SK-N-SH treated with all-trans-retinoic acid at 6 μM for 48 hours (cell line): ENCODE measurements around the gene CHMP3.

Experiments used
- ATAC-seq: fragments of 200-7000 bp; cut with Tn5 transposase; 3 replicates; pipeline ENCODE4 v1.9.1; 2020; ENCODE audit warnings: mild to moderate bottlenecking, moderate library complexity
- ARNTL ChIP-seq: fragments of 450-650 bp; formaldehyde crosslinking; IDR thresholded peaks from 2 replicates; pipeline ENCODE4 v1.5.0; 2020; ENCODE audit warnings: low read depth, mild to moderate bottlenecking, moderate library complexity, borderline replicate concordance
- BACH2 ChIP-seq: fragments of 250-450 bp; sonication (Bioruptor Pico); IDR thresholded peaks from 2 replicates; pipeline ENCODE4 v1.9.0; 2021; ENCODE audit warnings: mild to moderate bottlenecking, borderline replicate concordance
- CSDC2 ChIP-seq: fragments of 250-450 bp; sonication (Bioruptor Pico); IDR thresholded peaks from 2 replicates; pipeline ENCODE4 v1.5.0; 2020; ENCODE audit warnings: mild to moderate bottlenecking, moderate library complexity
- ESRRG ChIP-seq: fragments of 250-450 bp; sonication (Bioruptor Pico); IDR thresholded peaks from 2 replicates; pipeline ENCODE4 v1.6.1; 2021; ENCODE audit warnings: mild to moderate bottlenecking
- GLIS3 ChIP-seq: fragments of 250-450 bp; sonication (Bioruptor Pico); IDR thresholded peaks from 2 replicates; pipeline ENCODE4 v1.5.0; 2020; ENCODE audit warnings: mild to moderate bottlenecking, moderate library complexity
- ISL1 ChIP-seq: fragments of 250-450 bp; sonication (Bioruptor Pico); IDR thresholded peaks from 2 replicates; pipeline ENCODE4 v2.1.2; 2022; ENCODE audit warnings: mild to moderate bottlenecking, moderate library complexity
- OSR1 ChIP-seq: fragments of 250-450 bp; sonication (Bioruptor Pico); IDR thresholded peaks from 2 replicates; pipeline ENCODE4 v1.8.0; 2022; ENCODE audit warnings: moderate library complexity, mild to moderate bottlenecking, inconsistent platforms
- PATZ1 ChIP-seq: fragments of 250-450 bp; sonication (Bioruptor Pico); IDR thresholded peaks from 2 replicates; pipeline ENCODE4 v1.8.0; 2020; ENCODE audit warnings: mild to moderate bottlenecking, moderate library complexity, borderline replicate concordance
- PPARA ChIP-seq: fragments of 250-450 bp; sonication (Bioruptor Pico); IDR thresholded peaks from 2 replicates; pipeline ENCODE4 v1.5.0; 2020; ENCODE audit warnings: mild to moderate bottlenecking, borderline replicate concordance
- RARB ChIP-seq: fragments of 250-450 bp; sonication (Bioruptor Pico); IDR thresholded peaks from 2 replicates; pipeline ENCODE4 v1.8.0; 2021; ENCODE audit warnings: mild to moderate bottlenecking, moderate library complexity
- SNAI2 ChIP-seq: fragments of 250-450 bp; sonication (Bioruptor Pico); IDR thresholded peaks from 2 replicates; pipeline ENCODE4 v1.5.0; 2020; ENCODE audit warnings: mild to moderate bottlenecking, moderate library complexity
- TCF4 ChIP-seq: fragments of 250-450 bp; sonication (Bioruptor Pico); IDR thresholded peaks from 2 replicates; pipeline ENCODE4 v1.8.0; 2021; ENCODE audit warnings: mild to moderate bottlenecking, moderate library complexity, borderline replicate concordance
- TOX ChIP-seq: fragments of 250-450 bp; sonication (Bioruptor Pico); IDR thresholded peaks from 2 replicates; pipeline ENCODE4 v1.8.0; 2021; ENCODE audit warnings: mild to moderate bottlenecking, moderate library complexity, borderline replicate concordance
- ZC3H10 ChIP-seq: fragments of 250-450 bp; sonication (Bioruptor Pico); IDR thresholded peaks from 2 replicates; pipeline ENCODE4 v1.5.1; 2021; ENCODE audit warnings: mild to moderate bottlenecking, moderate library complexity
- ZFP3 ChIP-seq: fragments of 250-450 bp; sonication (Bioruptor Pico); IDR thresholded peaks from 2 replicates; pipeline ENCODE4 v1.5.0; 2020; ENCODE audit warnings: mild to moderate bottlenecking, moderate library complexity
- ZFP30 ChIP-seq: fragments of 450-650 bp; formaldehyde crosslinking; IDR thresholded peaks from 2 replicates; pipeline ENCODE4 v1.5.0; 2022; ENCODE audit warnings: mild to moderate bottlenecking, moderate library complexity
- ZNF565 ChIP-seq: fragments of 450-650 bp; formaldehyde crosslinking; conservative IDR thresholded peaks from 2 replicates; pipeline ENCODE4 v1.5.0; 2020; ENCODE audit warnings: low read depth, mild to moderate bottlenecking, moderate library complexity
- ZNF70 ChIP-seq: fragments of 450-650 bp; formaldehyde crosslinking; IDR thresholded peaks from 2 replicates; pipeline ENCODE4 v1.5.0; 2020; ENCODE audit warnings: mild to moderate bottlenecking, moderate library complexity
- ZNF8 ChIP-seq: fragments of 450-650 bp; formaldehyde crosslinking; IDR thresholded peaks from 2 replicates; pipeline ENCODE4 v1.5.0; 2020; ENCODE audit warnings: mild to moderate bottlenecking, moderate library complexity
- TF ChIP-seq, protein P1 (sequence below): fragments of 250-450 bp; sonication (Bioruptor Pico); IDR thresholded peaks from 2 replicates; pipeline ENCODE4 v1.5.1; 2020; ENCODE audit warnings: low read depth, mild to moderate bottlenecking, moderate library complexity
- TF ChIP-seq, protein P2 (sequence below): fragments of 250-450 bp; sonication (Bioruptor Pico); IDR thresholded peaks from 2 replicates; pipeline ENCODE4 v1.8.0; 2021; ENCODE audit warnings: low read depth, mild to moderate bottlenecking, moderate library complexity, borderline replicate concordance

The CHMP3 gene

DNA sequence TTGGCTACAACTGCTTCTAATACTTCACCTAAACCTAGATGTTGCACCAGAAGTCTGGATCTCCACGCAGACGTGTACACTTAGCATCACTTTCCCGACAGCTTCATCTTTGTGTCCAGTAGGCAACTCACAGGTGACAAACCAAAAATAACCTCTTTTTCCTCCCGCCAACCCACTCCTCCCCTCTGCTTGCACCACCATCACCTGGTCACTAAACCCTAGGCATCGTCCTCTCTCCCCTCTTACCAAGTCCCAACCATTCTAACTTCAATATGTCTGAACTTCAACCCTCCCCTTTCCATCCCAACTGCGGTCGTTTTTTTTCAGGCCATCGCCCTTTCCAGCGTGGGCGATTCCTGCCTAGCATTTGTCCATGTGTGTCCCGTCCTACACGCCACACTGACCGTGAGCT is 413 bp upstream of the CHMP3 start (continued):
- TF ChIP-seq, protein P1, sequence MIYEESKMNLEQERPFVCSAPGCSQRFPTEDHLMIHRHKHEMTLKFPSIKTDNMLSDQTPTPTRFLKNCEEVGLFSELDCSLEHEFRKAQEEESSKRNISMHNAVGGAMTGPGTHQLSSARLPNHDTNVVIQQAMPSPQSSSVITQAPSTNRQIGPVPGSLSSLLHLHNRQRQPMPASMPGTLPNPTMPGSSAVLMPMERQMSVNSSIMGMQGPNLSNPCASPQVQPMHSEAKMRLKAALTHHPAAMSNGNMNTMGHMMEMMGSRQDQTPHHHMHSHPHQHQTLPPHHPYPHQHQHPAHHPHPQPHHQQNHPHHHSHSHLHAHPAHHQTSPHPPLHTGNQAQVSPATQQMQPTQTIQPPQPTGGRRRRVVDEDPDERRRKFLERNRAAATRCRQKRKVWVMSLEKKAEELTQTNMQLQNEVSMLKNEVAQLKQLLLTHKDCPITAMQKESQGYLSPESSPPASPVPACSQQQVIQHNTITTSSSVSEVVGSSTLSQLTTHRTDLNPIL (CRISPR knock-in tag), result no peak

DNA sequence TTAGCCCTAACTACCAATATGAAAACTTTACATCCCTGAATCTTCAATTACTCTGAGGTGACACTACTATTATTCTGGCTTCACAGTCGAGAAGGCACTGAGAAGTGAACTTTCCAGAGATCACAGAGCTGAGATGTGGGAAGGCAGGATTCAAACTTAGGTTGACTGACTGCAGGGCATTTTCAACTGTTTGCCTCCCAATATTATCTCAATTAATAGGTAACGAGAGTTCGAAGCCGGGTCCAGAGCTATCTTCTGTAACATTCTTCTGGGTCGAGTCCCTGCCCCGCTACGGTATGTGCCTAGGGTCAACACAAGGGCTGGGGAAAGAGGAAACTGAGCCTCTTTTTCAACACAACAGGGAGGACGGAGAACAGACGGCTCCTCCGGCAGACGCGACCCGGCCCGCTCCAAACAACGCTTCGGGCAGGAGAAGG is 740 bp downstream of the CHMP3 start:
- peak; percentile 48 for ATAC-seq
- no peak for TF ChIP-seq ZFP30 (CRISPR knock-in tag)
- no peak for TF ChIP-seq TCF4 (CRISPR knock-in tag)
- no peak for TF ChIP-seq ARNTL
- no peak for TF ChIP-seq ZC3H10 (CRISPR knock-in tag)
- no peak for TF ChIP-seq ZNF8 (CRISPR knock-in tag)
- TF ChIP-seq, protein P2, sequence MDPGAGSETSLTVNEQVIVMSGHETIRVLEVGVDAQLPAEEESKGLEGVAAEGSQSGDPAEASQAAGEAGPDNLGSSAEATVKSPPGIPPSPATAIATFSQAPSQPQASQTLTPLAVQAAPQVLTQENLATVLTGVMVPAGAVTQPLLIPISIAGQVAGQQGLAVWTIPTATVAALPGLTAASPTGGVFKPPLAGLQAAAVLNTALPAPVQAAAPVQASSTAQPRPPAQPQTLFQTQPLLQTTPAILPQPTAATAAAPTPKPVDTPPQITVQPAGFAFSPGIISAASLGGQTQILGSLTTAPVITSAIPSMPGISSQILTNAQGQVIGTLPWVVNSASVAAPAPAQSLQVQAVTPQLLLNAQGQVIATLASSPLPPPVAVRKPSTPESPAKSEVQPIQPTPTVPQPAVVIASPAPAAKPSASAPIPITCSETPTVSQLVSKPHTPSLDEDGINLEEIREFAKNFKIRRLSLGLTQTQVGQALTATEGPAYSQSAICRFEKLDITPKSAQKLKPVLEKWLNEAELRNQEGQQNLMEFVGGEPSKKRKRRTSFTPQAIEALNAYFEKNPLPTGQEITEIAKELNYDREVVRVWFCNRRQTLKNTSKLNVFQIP (CRISPR knock-in tag), result no peak
- TF ChIP-seq ESRRG (CRISPR knock-in tag), result no peak

- ATAC-seq, result no peak
These were observed 5.4 kb downstream of the CHMP3 start for GRCh38 chr2:86557836-86558235.

GRCh38 chr2:86556508-86556907 is 6.7 kb downstream of the CHMP3 start:
- ATAC-seq, result no peak
- TF ChIP-seq ZFP3 (CRISPR knock-in tag), result no peak
- no peak for TF ChIP-seq ZFP30 (CRISPR knock-in tag)
- TF ChIP-seq BACH2 (CRISPR knock-in tag), result no peak
- no peak for TF ChIP-seq ARNTL
- TF ChIP-seq ZC3H10 (CRISPR knock-in tag), result no peak
- TF ChIP-seq, protein P2 (CRISPR knock-in tag), result no peak
- TF ChIP-seq ZNF70 (CRISPR knock-in tag), result no peak
- TF ChIP-seq TOX, result no peak
- TF ChIP-seq ZNF8 (CRISPR knock-in tag), result no peak
- TF ChIP-seq PATZ1, result no peak

More at GRCh38 chr2:86557836-86558235, 5.4 kb downstream of the CHMP3 start:
- no peak for TF ChIP-seq ZFP3 (CRISPR knock-in tag)
- TF ChIP-seq CSDC2 (CRISPR knock-in tag), result no peak
- TF ChIP-seq ZFP30 (CRISPR knock-in tag), result no peak
- no peak for TF ChIP-seq PPARA (CRISPR knock-in tag)
- TF ChIP-seq ZC3H10 (CRISPR knock-in tag), result no peak
- TF ChIP-seq, protein P2 (CRISPR knock-in tag), result no peak
- no peak for TF ChIP-seq TOX
- TF ChIP-seq, protein P1 (CRISPR knock-in tag), result no peak
- no peak for TF ChIP-seq ISL1 (CRISPR knock-in tag)
- TF ChIP-seq ZNF565 (CRISPR knock-in tag), result no peak
- TF ChIP-seq ESRRG (CRISPR knock-in tag), result no peak
- no peak for TF ChIP-seq GLIS3
- TF ChIP-seq OSR1, result no peak
- no peak for TF ChIP-seq RARB
- no peak for TF ChIP-seq ZNF70 (CRISPR knock-in tag)
- no peak for TF ChIP-seq TCF4 (CRISPR knock-in tag)
- TF ChIP-seq ZNF8 (CRISPR knock-in tag), result no peak
- no peak for TF ChIP-seq SNAI2 (CRISPR knock-in tag)
- no peak for TF ChIP-seq PATZ1
- TF ChIP-seq ARNTL, result no peak
